HepG2 (cell line): Measurements from ENCODE around the gene YPEL3. TPM values are rescaled to one million over a fixed set of nuclear protein-coding genes. Genes with fewer than 3 reads are reported as not detected.

Experiments
- DMAP1 ChIP-seq: IDR thresholded peaks from 2 replicates; pipeline ENCODE4 v1.6.1; 2016
- EZH2 ChIP-seq: conservative IDR thresholded peaks from 2 replicates; pipeline ENCODE4 v1.6.1; 2012; ENCODE audit warnings: mild to moderate bottlenecking, low read depth, low read length, moderate library complexity
- GATAD1 ChIP-seq: IDR thresholded peaks from 2 replicates; pipeline ENCODE4 v1.6.1; 2016; ENCODE audit warnings: missing genetic modification reagents, missing compliant biosample characterization
- HDAC2 ChIP-seq: sonication (generic); formaldehyde crosslinking; IDR thresholded peaks from 2 replicates; pipeline ENCODE4 v1.4.0; 2020; ENCODE audit warnings: missing genetic modification reagents
- NFE2L1 ChIP-seq: sonication (generic); formaldehyde crosslinking; IDR thresholded peaks from 2 replicates; pipeline ENCODE4 v1.4.0; 2020; ENCODE audit warnings: missing genetic modification reagents, mild to moderate bottlenecking, borderline replicate concordance
- PHF8 ChIP-seq: sonication (generic); formaldehyde crosslinking; IDR thresholded peaks from 2 replicates; pipeline ENCODE4 v1.5.0; 2020; ENCODE audit warnings: missing genetic modification reagents
- PLRG1 ChIP-seq: fragments of 450-650 bp; conservative IDR thresholded peaks from 2 replicates; pipeline ENCODE4 v1.6.1; 2016
- POLR2A ChIP-seq, 2 experiments: IDR thresholded peaks; 2 replicates each; pipeline ENCODE4 v1.6.1; 2011; ENCODE audit warnings: low read depth in 2 of 2, low read length in 2 of 2, mild to moderate bottlenecking in 1 of 2, moderate library complexity in 1 of 2; ENCODE audit not compliant: insufficient read depth in 1 of 2
- TAF1 ChIP-seq: sonication (generic); formaldehyde crosslinking; IDR thresholded peaks from 2 replicates; pipeline ENCODE4 v1.4.0; 2020; ENCODE audit warnings: missing genetic modification reagents
- ZFP62 ChIP-seq: sonication (generic); formaldehyde crosslinking; IDR thresholded peaks from 2 replicates; pipeline ENCODE4 v1.4.0; 2020; ENCODE audit warnings: missing genetic modification reagents
- ZMYM3 ChIP-seq: sonication (generic); formaldehyde crosslinking; IDR thresholded peaks from 2 replicates; pipeline ENCODE4 v1.5.1; 2020; ENCODE audit warnings: mild to moderate bottlenecking, missing genetic modification reagents
- ZNF441 ChIP-seq: sonication (generic); formaldehyde crosslinking; IDR thresholded peaks from 2 replicates; pipeline ENCODE4 v1.7.0; 2021; ENCODE audit warnings: missing genetic modification reagents, borderline replicate concordance
- ZNF501 ChIP-seq: sonication (generic); formaldehyde crosslinking; IDR thresholded peaks from 2 replicates; pipeline ENCODE4 v1.5.1; 2020; ENCODE audit warnings: mild to moderate bottlenecking, moderate library complexity, missing genetic modification reagents
- ZNF543 ChIP-seq: sonication (generic); formaldehyde crosslinking; IDR thresholded peaks from 2 replicates; pipeline ENCODE4 v1.4.0; 2020; ENCODE audit warnings: mild to moderate bottlenecking, missing genetic modification reagents
- ZNF777 ChIP-seq: sonication (generic); formaldehyde crosslinking; IDR thresholded peaks from 2 replicates; pipeline ENCODE4 v1.4.0; 2020; ENCODE audit warnings: missing genetic modification reagents
- polyA plus RNA-seq, 8 experiments: library from polyadenylated mRNA; depleted of rRNA in 3 of 8; stranded (reverse) in 7 of 8; unstranded in 1 of 8; fragments of >200 nt; fragmentation: Illumina TruSeq in 4 of 8; extraction: Trizol in 4 of 8; gene quantifications; 2 replicates each; pipeline versions ENCODE4 v1.2.1 to v1.2.3, GENCODE V29; 2011 to 2016; ENCODE audit warnings: low read depth in 4 of 8, missing spikeins in 1 of 8, mixed read lengths in 1 of 8; ENCODE audit not compliant: insufficient read depth in 1 of 8
- total RNA-seq, 5 experiments: library from RNA; depleted of rRNA; stranded (reverse); fragments of >200 nt; fragmentation: Illumina TruSeq; extraction: Trizol; gene quantifications; 2 replicates each; pipeline ENCODE4 v1.2.3, GENCODE V29; 2016; ENCODE audit warnings: low read depth in 1 of 5
- TF ChIP-seq, protein P1 (sequence below): IDR thresholded peaks from 2 replicates; pipeline ENCODE4 v1.6.1; 2016
- TF ChIP-seq, protein P2 (sequence below): sonication (generic); formaldehyde crosslinking; IDR thresholded peaks from 2 replicates; pipeline ENCODE4 v1.4.0; 2020; ENCODE audit warnings: missing genetic modification reagents, borderline replicate concordance
- TF ChIP-seq, protein P3 (sequence below): sonication (generic); formaldehyde crosslinking; IDR thresholded peaks from 2 replicates; pipeline ENCODE4 v1.5.0; 2020; ENCODE audit warnings: mild to moderate bottlenecking, missing genetic modification reagents
- TF ChIP-seq, protein P4 (sequence below): sonication (generic); formaldehyde crosslinking; IDR thresholded peaks from 2 replicates; pipeline ENCODE4; 2020; ENCODE audit warnings: missing genetic modification reagents, mild to moderate bottlenecking, borderline replicate concordance

Gene YPEL3
- total and polyA plus RNA-seq, 2 of the 13 experiments (the other 11 are each of a cell fraction or from before 2014, with no cell fraction given): 5.4 to 47.0 TPM

DNA sequence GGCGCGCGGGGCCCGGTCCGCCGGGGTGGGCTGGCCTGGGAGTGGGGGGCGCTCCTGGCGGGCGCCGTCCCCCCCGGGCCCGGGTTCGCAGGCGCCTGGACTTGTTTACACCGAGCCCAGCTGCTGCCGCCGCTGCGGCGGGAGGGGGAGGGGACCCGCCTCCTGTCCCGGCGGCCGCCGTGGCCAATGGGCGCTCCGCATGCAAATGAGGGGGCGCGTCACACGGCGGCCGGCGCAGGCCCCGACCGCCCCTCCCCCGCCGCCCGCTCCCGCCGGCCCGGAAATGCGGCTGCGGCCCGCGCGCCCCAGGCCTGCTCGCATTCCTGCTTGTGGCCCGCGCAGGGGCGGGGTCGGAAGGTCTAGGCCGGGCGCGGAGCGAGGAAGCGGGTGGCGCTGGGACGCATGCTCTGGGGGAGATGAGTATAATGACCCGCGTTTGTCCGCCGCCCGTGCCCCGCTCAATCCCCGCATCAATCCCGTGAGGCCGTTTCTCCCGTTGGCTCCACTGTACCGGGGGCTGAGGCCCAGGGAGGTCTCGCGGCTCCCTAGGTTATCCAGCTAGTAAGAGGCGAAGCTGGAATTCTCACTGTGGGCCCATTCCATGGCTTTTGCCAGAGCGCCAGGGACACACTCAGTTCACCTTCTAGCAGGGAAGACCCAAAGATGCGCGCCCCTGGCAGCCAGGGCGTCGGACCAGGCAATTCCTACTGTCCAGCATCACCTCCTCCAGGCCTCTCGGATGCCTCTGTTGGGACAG is at the start of gene YPEL3 (continued):
- TF ChIP-seq, protein P1, sequence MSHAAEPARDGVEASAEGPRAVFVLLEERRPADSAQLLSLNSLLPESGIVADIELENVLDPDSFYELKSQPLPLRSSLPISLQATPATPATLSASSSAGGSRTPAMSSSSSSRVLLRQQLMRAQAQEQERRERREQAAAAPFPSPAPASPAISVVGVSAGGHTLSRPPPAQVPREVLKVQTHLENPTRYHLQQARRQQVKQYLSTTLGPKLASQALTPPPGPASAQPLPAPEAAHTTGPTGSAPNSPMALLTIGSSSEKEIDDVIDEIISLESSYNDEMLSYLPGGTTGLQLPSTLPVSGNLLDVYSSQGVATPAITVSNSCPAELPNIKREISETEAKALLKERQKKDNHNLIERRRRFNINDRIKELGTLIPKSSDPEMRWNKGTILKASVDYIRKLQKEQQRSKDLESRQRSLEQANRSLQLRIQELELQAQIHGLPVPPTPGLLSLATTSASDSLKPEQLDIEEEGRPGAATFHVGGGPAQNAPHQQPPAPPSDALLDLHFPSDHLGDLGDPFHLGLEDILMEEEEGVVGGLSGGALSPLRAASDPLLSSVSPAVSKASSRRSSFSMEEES (CRISPR knock-in tag): peak; percentile 59; the same call in 1 of the 2 replicates
- TF ChIP-seq, protein P2, sequence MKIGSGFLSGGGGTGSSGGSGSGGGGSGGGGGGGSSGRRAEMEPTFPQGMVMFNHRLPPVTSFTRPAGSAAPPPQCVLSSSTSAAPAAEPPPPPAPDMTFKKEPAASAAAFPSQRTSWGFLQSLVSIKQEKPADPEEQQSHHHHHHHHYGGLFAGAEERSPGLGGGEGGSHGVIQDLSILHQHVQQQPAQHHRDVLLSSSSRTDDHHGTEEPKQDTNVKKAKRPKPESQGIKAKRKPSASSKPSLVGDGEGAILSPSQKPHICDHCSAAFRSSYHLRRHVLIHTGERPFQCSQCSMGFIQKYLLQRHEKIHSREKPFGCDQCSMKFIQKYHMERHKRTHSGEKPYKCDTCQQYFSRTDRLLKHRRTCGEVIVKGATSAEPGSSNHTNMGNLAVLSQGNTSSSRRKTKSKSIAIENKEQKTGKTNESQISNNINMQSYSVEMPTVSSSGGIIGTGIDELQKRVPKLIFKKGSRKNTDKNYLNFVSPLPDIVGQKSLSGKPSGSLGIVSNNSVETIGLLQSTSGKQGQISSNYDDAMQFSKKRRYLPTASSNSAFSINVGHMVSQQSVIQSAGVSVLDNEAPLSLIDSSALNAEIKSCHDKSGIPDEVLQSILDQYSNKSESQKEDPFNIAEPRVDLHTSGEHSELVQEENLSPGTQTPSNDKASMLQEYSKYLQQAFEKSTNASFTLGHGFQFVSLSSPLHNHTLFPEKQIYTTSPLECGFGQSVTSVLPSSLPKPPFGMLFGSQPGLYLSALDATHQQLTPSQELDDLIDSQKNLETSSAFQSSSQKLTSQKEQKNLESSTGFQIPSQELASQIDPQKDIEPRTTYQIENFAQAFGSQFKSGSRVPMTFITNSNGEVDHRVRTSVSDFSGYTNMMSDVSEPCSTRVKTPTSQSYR (CRISPR knock-in tag): peak; percentile 94
- TF ChIP-seq POLR2A (IDR thresholded peaks at IDR 0.05; ENCODE audit: insufficient read depth in 1 of 2, low read depth in 2 of 2, low read length in 2 of 2): peak; percentile 64 to 73
- peak; percentile 21; the same call in 1 of the 2 replicates for TF ChIP-seq ZNF441 (CRISPR knock-in tag)
- TF ChIP-seq TAF1: peak; percentile 71
- peak; percentile 76; the same call in 1 of the 2 replicates for TF ChIP-seq ZNF501 (CRISPR knock-in tag)
- peak; percentile 83 for TF ChIP-seq DMAP1 (CRISPR knock-in tag)
- TF ChIP-seq HDAC2 (CRISPR knock-in tag): peak; percentile 34; the same call in 1 of the 2 replicates
- no peak; the same call in 1 of the 2 replicates for TF ChIP-seq GATAD1 (CRISPR knock-in tag)
- TF ChIP-seq ZNF543: no peak; the same call in 1 of the 2 replicates
- TF ChIP-seq PLRG1: no peak
- peak; percentile 77 for TF ChIP-seq PHF8 (CRISPR knock-in tag)
- TF ChIP-seq ZMYM3: peak; percentile 33
- no peak for TF ChIP-seq EZH2
- TF ChIP-seq NFE2L1 (CRISPR knock-in tag): no peak
- TF ChIP-seq, protein P3, sequence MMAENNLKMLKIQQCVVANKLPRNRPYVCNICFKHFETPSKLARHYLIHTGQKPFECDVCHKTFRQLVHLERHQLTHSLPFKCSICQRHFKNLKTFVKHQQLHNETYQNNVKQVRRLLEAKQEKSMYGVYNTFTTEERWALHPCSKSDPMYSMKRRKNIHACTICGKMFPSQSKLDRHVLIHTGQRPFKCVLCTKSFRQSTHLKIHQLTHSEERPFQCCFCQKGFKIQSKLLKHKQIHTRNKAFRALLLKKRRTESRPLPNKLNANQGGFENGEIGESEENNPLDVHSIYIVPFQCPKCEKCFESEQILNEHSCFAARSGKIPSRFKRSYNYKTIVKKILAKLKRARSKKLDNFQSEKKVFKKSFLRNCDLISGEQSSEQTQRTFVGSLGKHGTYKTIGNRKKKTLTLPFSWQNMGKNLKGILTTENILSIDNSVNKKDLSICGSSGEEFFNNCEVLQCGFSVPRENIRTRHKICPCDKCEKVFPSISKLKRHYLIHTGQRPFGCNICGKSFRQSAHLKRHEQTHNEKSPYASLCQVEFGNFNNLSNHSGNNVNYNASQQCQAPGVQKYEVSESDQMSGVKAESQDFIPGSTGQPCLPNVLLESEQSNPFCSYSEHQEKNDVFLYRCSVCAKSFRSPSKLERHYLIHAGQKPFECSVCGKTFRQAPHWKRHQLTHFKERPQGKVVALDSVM: 0 out of 2 replicates have a peak, but pooled peaks have one; percentile 10
- TF ChIP-seq ZFP62 (CRISPR knock-in tag): no peak
- peak; percentile 32; the same call in 1 of the 2 replicates for TF ChIP-seq ZNF777 (CRISPR knock-in tag)
- TF ChIP-seq, protein P4, sequence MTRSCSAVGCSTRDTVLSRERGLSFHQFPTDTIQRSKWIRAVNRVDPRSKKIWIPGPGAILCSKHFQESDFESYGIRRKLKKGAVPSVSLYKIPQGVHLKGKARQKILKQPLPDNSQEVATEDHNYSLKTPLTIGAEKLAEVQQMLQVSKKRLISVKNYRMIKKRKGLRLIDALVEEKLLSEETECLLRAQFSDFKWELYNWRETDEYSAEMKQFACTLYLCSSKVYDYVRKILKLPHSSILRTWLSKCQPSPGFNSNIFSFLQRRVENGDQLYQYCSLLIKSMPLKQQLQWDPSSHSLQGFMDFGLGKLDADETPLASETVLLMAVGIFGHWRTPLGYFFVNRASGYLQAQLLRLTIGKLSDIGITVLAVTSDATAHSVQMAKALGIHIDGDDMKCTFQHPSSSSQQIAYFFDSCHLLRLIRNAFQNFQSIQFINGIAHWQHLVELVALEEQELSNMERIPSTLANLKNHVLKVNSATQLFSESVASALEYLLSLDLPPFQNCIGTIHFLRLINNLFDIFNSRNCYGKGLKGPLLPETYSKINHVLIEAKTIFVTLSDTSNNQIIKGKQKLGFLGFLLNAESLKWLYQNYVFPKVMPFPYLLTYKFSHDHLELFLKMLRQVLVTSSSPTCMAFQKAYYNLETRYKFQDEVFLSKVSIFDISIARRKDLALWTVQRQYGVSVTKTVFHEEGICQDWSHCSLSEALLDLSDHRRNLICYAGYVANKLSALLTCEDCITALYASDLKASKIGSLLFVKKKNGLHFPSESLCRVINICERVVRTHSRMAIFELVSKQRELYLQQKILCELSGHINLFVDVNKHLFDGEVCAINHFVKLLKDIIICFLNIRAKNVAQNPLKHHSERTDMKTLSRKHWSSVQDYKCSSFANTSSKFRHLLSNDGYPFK (CRISPR knock-in tag): peak; percentile 45; the same call in 1 of the 2 replicates
